HTERT RPE-1 (cell line): ENCODE measurements around the gene UBE3D.
"Not testable (repeated sequence)": the region's sequence is repeated elsewhere in the genome, so short reads cannot be mapped to it uniquely, and the experiment has no call there.

Experiments used
- in situ Hi-C: fragments of 300-500 bp; cut with MboI; formaldehyde crosslinking; loops from 4 replicates; pipeline ENCODE4 v1.14.3; 2020; ENCODE audit warnings: low sequenced_read_pairs

UBE3D gene

GRCh38 chr6:82875573-82876185, 190.0 kb downstream of the UBE3D start:
- in situ Hi-C loops, result no loop called here

GRCh38 chr6:82874867-82875266, 190.8 kb downstream of the UBE3D start:
- in situ Hi-C loops, result no loop called here

DNA sequence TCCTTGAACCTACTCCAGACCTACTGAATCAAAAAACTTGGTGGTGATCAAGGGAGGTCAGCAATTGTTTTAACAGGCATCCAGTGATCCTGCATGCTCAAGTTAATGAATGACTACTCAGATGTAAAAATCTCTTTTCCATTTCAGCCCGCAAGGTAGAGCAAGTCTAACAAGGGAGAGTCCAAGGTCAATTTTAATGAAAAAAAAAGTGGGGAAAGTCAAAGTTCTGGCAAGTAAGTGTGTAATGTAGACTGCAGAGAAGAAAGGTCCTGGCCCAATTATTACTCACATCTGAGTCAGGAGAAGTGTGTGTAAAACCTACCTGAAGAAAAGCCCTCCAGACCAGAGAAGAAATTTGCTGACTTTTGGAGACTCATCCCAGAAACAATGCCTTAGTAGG, 193.5 kb downstream of the UBE3D start:
- in situ Hi-C loops, result no loop called here

- in situ Hi-C loops, result no loop called here
These were observed 195.0 kb downstream of the UBE3D start for GRCh38 chr6:82870582-82871172.

DNA sequence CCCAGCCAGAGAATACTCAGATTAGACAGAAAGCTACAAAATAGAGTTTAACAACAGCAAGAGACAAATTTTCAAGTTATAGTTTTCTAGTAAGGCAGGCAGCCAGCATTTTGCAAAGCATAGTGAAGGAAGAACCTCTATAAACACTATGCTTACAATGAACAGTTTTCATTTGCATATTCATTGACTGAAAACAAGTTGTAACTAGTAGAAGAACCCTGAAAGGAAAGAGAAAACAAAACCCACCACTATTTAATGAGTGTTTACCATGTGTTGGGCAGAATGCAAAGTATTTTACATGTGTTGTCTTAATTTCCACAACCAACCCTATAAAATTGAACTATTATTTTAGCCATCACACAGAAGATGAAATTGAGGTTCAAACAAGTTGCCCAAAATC, 196.1 kb downstream of the UBE3D start:
- in situ Hi-C loops, result no loop called here

GRCh38 chr6:82867946-82868345, 197.7 kb downstream of the UBE3D start:
- in situ Hi-C loops, result no loop called here

DNA sequence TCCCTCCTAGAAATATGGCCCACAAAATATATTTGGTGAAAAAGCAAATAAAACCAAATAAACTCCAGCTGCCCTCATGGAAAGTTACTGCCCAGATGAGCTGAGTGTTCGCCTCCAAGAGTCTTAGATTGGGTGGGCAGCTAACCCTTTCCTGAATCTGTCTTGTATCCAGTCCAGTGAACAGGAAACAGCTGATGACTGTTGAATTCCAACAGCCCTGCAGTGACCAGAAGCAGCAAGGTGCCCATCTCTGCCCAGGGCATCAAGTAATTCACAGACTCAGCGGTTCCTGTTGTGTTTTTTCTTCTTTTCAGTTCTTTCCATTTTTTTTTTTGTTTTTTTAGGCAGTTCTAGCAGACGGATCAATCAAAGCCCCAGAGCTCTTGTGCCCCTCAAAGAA, 199.2 kb downstream of the UBE3D start:
- in situ Hi-C loops, result no loop called here

DNA sequence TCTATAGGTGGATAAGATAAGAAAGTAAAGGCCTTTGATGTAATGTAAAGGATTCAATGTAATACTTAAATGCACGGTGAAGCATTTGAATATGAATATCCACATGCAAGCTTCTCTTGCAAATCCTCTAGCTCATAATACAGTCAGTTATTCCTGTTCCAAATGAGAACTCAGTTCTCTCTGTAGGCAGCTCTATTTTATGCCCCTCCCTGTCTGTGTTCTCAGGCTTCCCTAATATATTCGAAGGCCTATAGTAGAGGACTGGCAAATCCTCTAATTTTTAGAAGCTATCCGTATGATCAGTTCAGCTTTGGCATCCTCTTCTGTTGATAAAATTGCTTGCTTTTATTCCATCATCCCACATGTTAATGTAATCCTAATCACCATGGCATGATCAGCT, 200.2 kb downstream of the UBE3D start:
- in situ Hi-C loops, result no loop called here

- in situ Hi-C loops, result no loop called here
These were observed 201.9 kb downstream of the UBE3D start for GRCh38 chr6:82863781-82864180.

- in situ Hi-C loops, result no loop called here
These were observed 203.1 kb downstream of the UBE3D start for GRCh38 chr6:82862543-82862942.

DNA sequence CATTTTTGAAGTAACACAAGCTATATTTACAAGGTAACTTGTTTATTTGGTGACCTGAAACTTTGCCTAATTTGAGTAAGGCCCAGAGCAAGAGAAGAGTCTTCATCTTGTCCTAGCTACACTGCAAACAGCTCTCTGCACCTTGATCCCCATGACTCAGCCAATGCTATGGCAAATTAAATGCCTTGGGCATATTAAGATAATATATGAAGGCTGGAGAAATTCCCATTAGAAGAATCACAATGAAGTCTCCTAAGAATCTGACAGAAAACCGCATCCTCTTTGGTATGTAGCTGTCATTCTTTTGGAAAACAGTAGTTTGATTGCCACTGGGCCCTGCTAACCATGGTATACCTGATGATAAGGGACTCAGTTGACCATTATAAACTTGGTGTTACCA, 204.5 kb downstream of the UBE3D start:
- in situ Hi-C loops, result no loop called here

DNA sequence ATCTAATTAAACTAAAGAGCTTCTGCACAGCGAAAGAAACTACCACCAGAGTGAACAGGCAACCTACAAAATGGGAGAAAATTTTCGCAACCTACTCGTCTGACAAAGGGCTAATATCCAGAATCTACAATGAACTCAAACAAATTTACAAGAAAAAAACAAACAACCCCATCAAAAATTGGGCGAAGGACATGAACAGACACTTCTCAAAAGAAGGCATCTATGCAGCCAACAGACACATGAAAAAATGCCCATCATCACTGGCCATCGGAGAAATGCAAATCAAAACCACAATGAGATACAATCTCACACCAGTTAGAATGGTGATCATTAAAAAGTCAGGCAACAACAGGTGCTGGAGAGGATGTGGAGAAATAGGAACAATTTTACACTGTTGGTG, 209.6 kb downstream of the UBE3D start:
- in situ Hi-C loops, result not testable (repeated sequence)

- in situ Hi-C loops, result not testable (repeated sequence)
These were observed 212.7 kb downstream of the UBE3D start for GRCh38 chr6:82852904-82853303.

GRCh38 chr6:82843291-82843885, 222.3 kb downstream of the UBE3D start:
- in situ Hi-C loops, result no loop called here

DNA sequence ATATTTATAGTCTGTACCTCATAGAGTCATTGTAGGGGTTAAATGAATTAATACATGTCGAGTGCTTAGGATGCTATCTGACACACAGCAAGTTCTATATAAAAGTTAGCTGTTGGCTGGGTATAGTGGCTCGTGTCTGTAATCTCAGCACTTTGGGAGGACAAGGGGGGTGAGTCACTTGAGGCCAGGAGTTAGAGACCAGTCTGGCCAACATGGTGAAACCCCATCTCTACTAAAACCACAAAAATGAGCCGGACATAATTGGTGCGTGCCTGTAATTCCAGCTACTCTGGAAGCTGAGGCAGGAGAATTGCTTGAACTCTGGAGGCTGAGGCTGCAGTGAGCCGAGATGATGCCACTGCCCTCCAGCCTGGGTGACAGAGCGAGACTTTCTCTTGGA, 222.9 kb downstream of the UBE3D start:
- in situ Hi-C loops, result no loop called here
